IPS DF 4.7 (cell line): Measurements from ENCODE around the gene VPS41.
"Not testable (repeated sequence)": the region's sequence is repeated elsewhere in the genome, so short reads cannot be mapped to it uniquely, and the experiment has no call there.

Experiments
- DNase-seq: peaks from one replicate; pipeline ENCODE4 v3.0.0-alpha.2; 2013; ENCODE audit warnings: low spot score; ENCODE audit errors: extremely low read depth

VPS41 gene

GRCh38 chr7:38908759-38909335, at the start of gene VPS41:
Gene VPS41 (minus strand): TSS chr7:38909191. CDS start chr7:38909174, 17 bp downstream.
- DNase-seq: no peak

GRCh38 chr7:38955892-38956291, 46.9 kb upstream of the VPS41 start:
- DNase-seq: no peak

- no peak for DNase-seq
Observed at GRCh38 chr7:38953971-38954370, 45.0 kb upstream of the VPS41 start.

GRCh38 chr7:38953227-38953626, 44.2 kb upstream of the VPS41 start:
- DNase-seq: no peak

- DNase-seq: no peak
Observed at GRCh38 chr7:38951213-38951612, 42.2 kb upstream of the VPS41 start.

- DNase-seq: no peak
Observed at GRCh38 chr7:38950309-38950708, 41.3 kb upstream of the VPS41 start.

GRCh38 chr7:38947541-38947940, 38.5 kb upstream of the VPS41 start:
- DNase-seq: not testable (repeated sequence)

- no peak for DNase-seq
Observed at GRCh38 chr7:38942431-38943051, 33.5 kb upstream of the VPS41 start.

- DNase-seq: no peak
Observed at GRCh38 chr7:38940774-38941173, 31.8 kb upstream of the VPS41 start.

GRCh38 chr7:38938589-38938988, 29.6 kb upstream of the VPS41 start:
- DNase-seq: no peak

GRCh38 chr7:38938001-38938485, 29.1 kb upstream of the VPS41 start:
- no peak for DNase-seq

- DNase-seq: no peak
Observed at GRCh38 chr7:38936641-38937040, 27.6 kb upstream of the VPS41 start.

- no peak for DNase-seq
Observed at GRCh38 chr7:38934536-38934935, 25.5 kb upstream of the VPS41 start.

GRCh38 chr7:38934051-38934450, 25.1 kb upstream of the VPS41 start:
- DNase-seq: no peak

- DNase-seq: no peak
Observed at GRCh38 chr7:38932509-38933168, 23.6 kb upstream of the VPS41 start.

- no peak for DNase-seq
Observed at GRCh38 chr7:38929460-38930171, 20.6 kb upstream of the VPS41 start.

- DNase-seq: no peak
Observed at GRCh38 chr7:38928506-38928905, 19.5 kb upstream of the VPS41 start.

GRCh38 chr7:38927751-38928150, 18.8 kb upstream of the VPS41 start:
- no peak for DNase-seq

- DNase-seq: no peak
Observed at GRCh38 chr7:38920731-38921130, 11.7 kb upstream of the VPS41 start.

GRCh38 chr7:38916396-38916795, 7.4 kb upstream of the VPS41 start:
- DNase-seq: no peak

GRCh38 chr7:38909870-38910269, 879 bp upstream of the VPS41 start:
- DNase-seq: no peak

GRCh38 chr7:38907766-38908165, 1.2 kb downstream of the VPS41 start:
- DNase-seq: no peak
